NK-92 (cell line): Measurements from ENCODE around the gene NELFB.
"Not testable (repeated sequence)": the region's sequence is repeated elsewhere in the genome, so short reads cannot be mapped to it uniquely, and the experiment has no call there.

Experiments
- DNase-seq: peaks from one replicate; lab custom pipeline; 2025; ENCODE audit not compliant: unreplicated experiment; lab: John Stamatoyannopoulos, UW

The NELFB gene

DNA sequence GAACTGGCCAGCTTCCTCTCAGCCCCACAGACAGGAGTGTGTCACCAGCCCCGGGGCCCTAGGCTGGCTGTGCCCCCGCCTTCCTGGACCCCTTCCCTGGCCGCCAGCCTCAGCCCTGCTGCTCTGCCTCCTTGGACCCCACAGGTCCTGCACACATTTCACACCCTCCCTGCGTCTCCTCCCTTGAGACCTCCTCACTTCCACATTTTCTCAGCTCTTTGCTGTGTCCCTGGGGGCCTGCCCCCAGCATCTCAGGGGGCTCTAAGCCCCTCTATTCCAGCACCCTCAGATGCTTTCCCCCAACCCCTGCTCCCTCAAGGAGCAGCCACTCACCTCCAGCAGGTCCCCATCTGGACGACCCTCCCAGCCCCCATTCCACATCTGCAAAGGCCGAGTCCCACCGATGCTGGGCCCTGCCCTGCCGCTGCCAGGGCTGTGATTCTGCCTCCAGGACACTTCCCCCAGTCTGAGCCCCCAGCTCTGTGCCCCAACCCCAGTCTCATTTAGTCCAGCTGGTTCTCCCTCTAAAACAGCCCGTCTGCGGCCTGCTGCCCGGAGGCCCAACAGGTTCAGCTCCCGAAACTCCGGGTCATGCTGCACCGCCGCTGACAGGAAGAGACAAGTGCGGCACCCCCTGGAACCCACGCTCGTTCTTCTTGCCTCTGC, 20.2 kb upstream of the NELFB start:
- no peak for DNase-seq

GRCh38 chr9:137235424-137236237, 19.5 kb upstream of the NELFB start:
- DNase-seq: no peak

- peak; percentile 30 for DNase-seq
These were observed 18.7 kb upstream of the NELFB start for GRCh38 chr9:137236238-137236935.

DNA sequence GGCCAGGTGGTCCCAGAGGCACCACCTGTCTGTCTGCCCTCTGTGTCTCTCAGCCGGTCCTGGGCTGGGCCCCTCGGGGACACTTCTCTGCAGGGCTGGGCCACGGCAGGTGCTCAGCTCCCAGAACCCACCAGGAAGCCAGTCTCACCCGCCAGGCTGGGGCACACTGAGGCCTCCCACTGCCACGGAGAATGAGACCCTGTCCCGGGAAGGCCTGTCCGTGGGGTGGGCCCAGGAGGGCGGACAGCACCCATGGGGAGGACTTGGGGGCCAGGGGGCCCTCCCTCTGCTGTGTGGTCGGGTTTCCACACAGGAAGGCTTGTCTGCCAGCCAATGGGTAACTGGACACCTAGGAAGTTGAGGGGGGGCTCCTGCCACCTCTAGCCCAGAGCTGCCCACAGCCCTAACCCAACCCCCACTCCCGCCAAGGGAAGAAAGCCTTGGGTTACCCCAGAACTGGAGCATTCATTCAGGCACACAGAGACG, 18.1 kb upstream of the NELFB start:
- DNase-seq: no peak

GRCh38 chr9:137237759-137238726, 17.1 kb upstream of the NELFB start:
- no peak for DNase-seq

DNA sequence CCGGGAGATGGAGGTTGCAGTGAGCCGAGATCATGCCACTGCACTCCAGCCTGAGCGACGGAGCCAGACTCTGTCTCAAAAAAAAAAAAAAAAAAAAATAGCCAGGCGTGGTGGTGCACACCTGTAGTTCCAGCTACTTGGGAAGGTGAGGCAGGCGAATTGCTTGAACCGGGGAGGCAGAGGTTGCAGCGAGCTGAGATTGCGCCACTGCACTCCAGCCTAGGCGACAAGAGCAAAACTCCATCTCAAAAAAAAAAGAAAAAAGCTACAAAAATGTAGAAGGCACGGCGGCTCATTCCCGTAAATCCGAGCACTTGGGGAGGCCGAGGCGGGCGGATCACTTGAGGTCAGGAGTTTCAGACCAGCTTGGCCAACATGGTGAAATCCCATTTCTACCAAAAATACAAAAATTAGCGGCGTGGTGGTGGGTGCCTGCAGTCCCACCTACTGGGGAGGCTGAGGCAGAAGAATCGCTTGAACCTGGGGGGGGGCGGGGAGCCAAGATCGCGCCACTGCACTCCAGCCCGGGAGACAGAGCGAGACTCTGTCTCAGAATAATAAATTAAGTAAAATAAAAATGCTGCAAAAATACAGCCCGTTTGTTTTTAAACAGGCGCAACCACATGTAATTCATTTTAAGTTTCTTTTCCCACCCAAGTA, 15.5 kb upstream of the NELFB start:
- not testable (repeated sequence) for DNase-seq

- no peak for DNase-seq
These were observed 14.7 kb upstream of the NELFB start for GRCh38 chr9:137240318-137240840.

- peak; percentile 90 for DNase-seq
These were observed 14.2 kb upstream of the NELFB start, which contains the start of gene TUBB4B for GRCh38 chr9:137240841-137241489. Gene TUBB4B (plus strand): TSS chr9:137241287. CDS start chr9:137241361, 74 bp downstream.

DNA sequence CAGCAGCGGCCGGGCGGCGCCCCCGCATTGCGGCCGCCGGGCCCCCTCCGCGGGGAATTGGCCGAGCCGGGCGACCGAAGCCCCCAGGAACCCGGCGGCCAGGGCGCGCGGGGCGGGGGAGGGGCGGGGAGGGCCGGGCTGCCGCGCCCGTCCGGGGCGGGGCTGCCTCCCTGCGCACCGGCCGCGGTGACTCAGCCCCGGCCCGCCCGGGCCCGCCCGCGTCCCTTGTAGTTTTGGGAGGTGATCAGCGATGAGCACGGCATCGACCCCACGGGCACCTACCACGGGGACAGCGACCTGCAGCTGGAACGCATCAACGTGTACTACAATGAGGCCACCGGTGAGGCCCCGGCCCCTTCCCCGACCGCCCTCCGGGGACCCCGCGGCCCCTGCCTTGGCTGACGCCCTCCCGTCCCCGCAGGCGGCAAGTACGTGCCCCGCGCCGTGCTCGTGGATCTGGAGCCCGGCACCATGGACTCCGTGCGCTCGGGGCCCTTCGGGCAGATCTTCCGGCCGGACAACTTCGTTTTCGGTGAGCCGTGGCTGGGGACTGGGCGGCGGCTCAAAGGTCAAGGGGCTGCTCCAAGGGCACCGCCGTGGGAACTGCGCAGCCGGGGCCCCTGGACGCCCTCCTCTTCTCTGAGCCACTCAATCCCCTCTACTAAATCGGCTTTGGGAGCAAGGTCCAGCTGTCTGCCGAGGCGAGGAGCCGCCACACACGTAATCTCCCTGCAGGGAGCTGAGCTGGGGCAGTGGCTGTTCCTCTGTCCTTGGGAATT, 13.4 kb upstream of the NELFB start:
- no peak for DNase-seq

DNA sequence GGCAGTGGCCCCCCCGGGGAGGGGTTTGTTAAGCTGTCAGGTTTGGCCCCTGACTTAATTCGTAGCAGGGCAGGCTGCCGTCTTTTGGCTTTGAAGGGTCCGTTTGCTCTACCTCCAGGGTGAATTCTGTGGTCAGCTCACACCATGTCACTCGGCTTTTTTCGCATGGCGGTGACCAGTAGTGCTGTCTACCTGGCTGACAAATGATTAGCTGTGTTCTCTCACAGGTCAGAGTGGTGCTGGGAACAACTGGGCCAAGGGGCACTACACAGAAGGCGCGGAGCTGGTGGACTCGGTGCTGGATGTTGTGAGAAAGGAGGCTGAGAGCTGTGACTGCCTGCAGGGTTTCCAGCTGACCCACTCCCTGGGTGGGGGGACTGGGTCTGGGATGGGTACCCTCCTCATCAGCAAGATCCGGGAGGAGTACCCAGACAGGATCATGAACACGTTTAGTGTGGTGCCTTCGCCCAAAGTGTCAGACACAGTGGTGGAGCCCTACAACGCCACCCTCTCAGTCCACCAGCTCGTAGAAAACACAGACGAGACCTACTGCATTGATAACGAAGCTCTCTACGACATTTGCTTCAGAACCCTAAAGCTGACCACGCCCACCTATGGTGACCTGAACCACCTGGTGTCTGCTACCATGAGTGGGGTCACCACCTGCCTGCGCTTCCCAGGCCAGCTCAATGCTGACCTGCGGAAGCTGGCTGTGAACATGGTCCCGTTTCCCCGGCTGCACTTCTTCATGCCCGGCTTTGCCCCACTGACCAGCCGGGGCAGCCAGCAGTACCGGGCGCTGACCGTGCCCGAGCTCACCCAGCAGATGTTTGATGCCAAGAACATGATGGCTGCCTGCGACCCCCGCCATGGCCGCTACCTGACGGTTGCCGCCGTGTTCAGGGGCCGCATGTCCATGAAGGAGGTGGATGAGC, 12.6 kb upstream of the NELFB start:
- no peak for DNase-seq

- not testable (repeated sequence) for DNase-seq
These were observed 11.9 kb upstream of the NELFB start for GRCh38 chr9:137243266-137243625.

DNA sequence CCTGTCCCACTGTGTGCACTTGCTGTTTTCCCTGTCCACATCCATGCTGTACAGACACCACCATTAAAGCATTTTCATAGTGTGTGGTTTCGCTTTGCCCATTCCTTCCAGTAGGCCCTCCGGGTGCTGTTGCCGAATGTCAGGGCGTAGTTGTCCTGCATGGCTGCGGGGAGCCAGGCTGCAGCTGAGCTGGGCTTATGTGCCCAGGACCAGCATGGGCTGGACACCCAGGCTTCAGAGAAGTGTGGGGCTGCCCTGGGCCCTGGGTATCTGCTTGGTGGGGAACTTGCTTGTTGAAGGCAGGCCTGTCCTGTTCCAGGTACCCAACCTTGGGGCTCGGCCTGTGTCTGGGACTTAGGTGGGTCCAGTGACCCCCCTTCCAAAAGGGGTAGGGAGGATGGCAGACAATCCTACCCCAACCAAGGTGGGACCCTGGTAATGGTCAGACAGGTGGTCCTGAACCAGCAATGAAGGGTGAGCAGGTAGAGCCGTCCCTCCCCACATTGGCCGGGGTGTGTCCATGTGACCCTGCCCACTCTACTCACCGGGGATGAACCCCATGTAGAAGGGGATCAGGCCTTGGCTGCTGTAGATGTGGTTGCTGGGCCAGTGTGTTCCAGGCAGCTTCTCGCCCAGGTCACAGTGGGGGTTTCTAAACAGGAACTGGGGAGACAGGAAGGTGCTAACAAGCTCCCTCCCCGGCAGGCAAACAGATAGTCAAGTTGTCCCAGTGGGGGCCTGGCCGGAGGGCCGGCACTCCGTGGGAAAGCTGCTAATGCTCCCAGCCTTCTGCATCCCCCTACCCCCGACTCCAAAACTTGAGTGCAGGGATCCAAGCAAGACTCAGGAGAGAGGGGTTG, 11.3 kb upstream of the NELFB start:
- DNase-seq: no peak

GRCh38 chr9:137244486-137245449, 10.4 kb upstream of the NELFB start:
- DNase-seq: no peak

GRCh38 chr9:137245450-137246421, 9.4 kb upstream of the NELFB start:
- DNase-seq: no peak
